HEK293 (cell line): ENCODE results near the gene DENND4B.
A peak's percentile ranks its signal among the peaks of the same experiment; 100 is the strongest.

Experiments used
- CTCF ChIA-PET: fragments of 350-600 bp; formaldehyde crosslinking; extraction: SDS; loops from one replicate; lab custom pipeline; 2021; ENCODE audit warnings: antibody characterized with exemption; lab: Yijun Ruan, JAX
- POLR2A ChIA-PET: fragments of 300-600 bp; formaldehyde crosslinking; extraction: SDS; loops from one replicate; lab custom pipeline; 2020; ENCODE audit warnings: antibody characterized with exemption, inconsistent platforms; lab: Yijun Ruan, JAX
- H3K27ac ChIP-seq: fragments of 200-500 bp; sonication (Bioruptor generic); 2 replicates; pipeline ENCODE4 v1.5.1; 2014; ENCODE audit warnings: low read depth, low read length, control low read depth, inconsistent platforms; ENCODE audit errors: extremely low read depth
- H3K36me3 ChIP-seq, 2 experiments: fragments of 200-500 bp in 1 of 2; sonication (Bioruptor generic) in 1 of 2; 1 replicate in 1 of 2; 2 replicates in 1 of 2; pipeline ENCODE4 v1.5.1; 2014 to 2017; ENCODE audit warnings: inconsistent platforms in 2 of 2, low read length in 2 of 2; ENCODE audit not compliant: control insufficient read depth in 2 of 2, insufficient read depth in 1 of 2
- H3K4me1 ChIP-seq: fragments of 200-500 bp; sonication (Bioruptor generic); 2 replicates; pipeline ENCODE4 v1.5.1; 2014; ENCODE audit warnings: mild to moderate bottlenecking, low read length, inconsistent platforms; ENCODE audit not compliant: control insufficient read depth, insufficient read depth
- H3K4me3 ChIP-seq: 2 replicates; pipeline ENCODE4 v1.5.1; 2011; ENCODE audit warnings: low read depth, mild to moderate bottlenecking, control low read depth, low read length, moderate library complexity
- H3K9me3 ChIP-seq: fragments of 200-500 bp; sonication (Bioruptor generic); 2 replicates; pipeline ENCODE4 v1.5.1; 2014; ENCODE audit warnings: low read depth, low read length, inconsistent platforms; ENCODE audit not compliant: control insufficient read depth, insufficient read depth
- GLIS2 ChIP-seq: fragments of 450-650 bp; formaldehyde crosslinking; IDR thresholded peaks from 2 replicates; pipeline ENCODE4 v1.5.1; 2016; ENCODE audit warnings: missing biosample characterization, missing genetic modification characterization
- KLF8 ChIP-seq: fragments of 450-650 bp; formaldehyde crosslinking; IDR thresholded peaks from 2 replicates; pipeline ENCODE4 v1.5.1; 2016; ENCODE audit warnings: missing biosample characterization, missing genetic modification characterization
- SETDB1 ChIP-seq: IDR thresholded peaks from one replicate; pipeline ENCODE4 v1.6.1; 2017; ENCODE audit warnings: mild to moderate bottlenecking, low read length, moderate library complexity, mixed read lengths; ENCODE audit not compliant: insufficient read length
- SP2 ChIP-seq: fragments of 450-650 bp; formaldehyde crosslinking; IDR thresholded peaks from 2 replicates; pipeline ENCODE4 v1.5.1; 2016; ENCODE audit warnings: missing biosample characterization, missing genetic modification characterization
- SP3 ChIP-seq: fragments of 450-650 bp; formaldehyde crosslinking; IDR thresholded peaks from 2 replicates; pipeline ENCODE4 v1.5.1; 2016; ENCODE audit warnings: missing biosample characterization, missing genetic modification characterization
- TRIM28 ChIP-seq: IDR thresholded peaks from 2 replicates; pipeline ENCODE4 v1.6.1; 2011; ENCODE audit warnings: low read length, control low read depth, borderline replicate concordance
- ZBTB17 ChIP-seq: fragments of 450-650 bp; formaldehyde crosslinking; IDR thresholded peaks from 2 replicates; pipeline ENCODE4 v1.5.1; 2016; ENCODE audit warnings: missing biosample characterization, missing genetic modification characterization
- ZBTB20 ChIP-seq: fragments of 450-650 bp; formaldehyde crosslinking; IDR thresholded peaks from 2 replicates; pipeline ENCODE4 v1.5.1; 2016; ENCODE audit warnings: missing biosample characterization, missing genetic modification characterization
- ZFHX2 ChIP-seq: fragments of 450-650 bp; formaldehyde crosslinking; conservative IDR thresholded peaks from 2 replicates; pipeline ENCODE4 v1.5.1; 2016; ENCODE audit warnings: missing biosample characterization, missing genetic modification characterization
- ZFP37 ChIP-seq: fragments of 450-650 bp; formaldehyde crosslinking; IDR thresholded peaks from 2 replicates; pipeline ENCODE4 v1.5.1; 2016; ENCODE audit warnings: missing biosample characterization, missing genetic modification characterization
- ZFP69B ChIP-seq: fragments of 450-650 bp; formaldehyde crosslinking; IDR thresholded peaks from 2 replicates; pipeline ENCODE4 v1.5.1; 2016; ENCODE audit warnings: missing biosample characterization, missing genetic modification characterization
- ZNF10 ChIP-seq: fragments of 450-650 bp; formaldehyde crosslinking; IDR thresholded peaks from 2 replicates; pipeline ENCODE4 v1.5.1; 2017; ENCODE audit warnings: missing biosample characterization, missing genetic modification characterization
- ZNF121 ChIP-seq: fragments of 450-650 bp; formaldehyde crosslinking; IDR thresholded peaks from 2 replicates; pipeline ENCODE4 v1.5.1; 2016; ENCODE audit warnings: missing biosample characterization, missing genetic modification characterization
- ZNF311 ChIP-seq: fragments of 450-650 bp; formaldehyde crosslinking; IDR thresholded peaks from 2 replicates; pipeline ENCODE4 v1.5.1; 2017; ENCODE audit warnings: missing biosample characterization, missing genetic modification characterization, borderline replicate concordance
- ZNF341 ChIP-seq: fragments of 450-650 bp; formaldehyde crosslinking; IDR thresholded peaks from 2 replicates; pipeline ENCODE4; 2016; ENCODE audit warnings: low read depth, missing biosample characterization, missing genetic modification characterization
- ZNF677 ChIP-seq: fragments of 450-650 bp; IDR thresholded peaks from 2 replicates; pipeline ENCODE4 v1.5.0; 2018; ENCODE audit warnings: missing biosample characterization, mild to moderate bottlenecking, missing genetic modification characterization, moderate library complexity
- ZNF76 ChIP-seq: fragments of 450-650 bp; formaldehyde crosslinking; IDR thresholded peaks from 2 replicates; pipeline ENCODE4; 2016; ENCODE audit warnings: low read depth, missing biosample characterization, missing genetic modification characterization, borderline replicate concordance
- TF ChIP-seq, protein P1 (sequence below): fragments of 450-650 bp; formaldehyde crosslinking; IDR thresholded peaks from 2 replicates; pipeline ENCODE4 v1.5.1; 2016; ENCODE audit warnings: missing biosample characterization, missing genetic modification characterization, low read depth
- TF ChIP-seq, protein P2 (sequence below): fragments of 450-650 bp; formaldehyde crosslinking; IDR thresholded peaks from 2 replicates; pipeline ENCODE4 v1.5.1; 2016; ENCODE audit warnings: missing biosample characterization, missing genetic modification characterization
- TF ChIP-seq, protein P3 (sequence below): fragments of 450-650 bp; formaldehyde crosslinking; IDR thresholded peaks from 2 replicates; pipeline ENCODE4 v1.5.1; 2016; ENCODE audit warnings: missing biosample characterization, missing genetic modification characterization
- TF ChIP-seq, protein P4 (sequence below): fragments of 450-650 bp; formaldehyde crosslinking; IDR thresholded peaks from 2 replicates; pipeline ENCODE4 v1.5.1; 2016; ENCODE audit warnings: missing biosample characterization, missing genetic modification characterization
- TF ChIP-seq, protein P5 (sequence below): fragments of 450-650 bp; formaldehyde crosslinking; IDR thresholded peaks from 2 replicates; pipeline ENCODE4 v1.5.1; 2016; ENCODE audit warnings: missing biosample characterization, missing genetic modification characterization

DENND4B gene

DNA sequence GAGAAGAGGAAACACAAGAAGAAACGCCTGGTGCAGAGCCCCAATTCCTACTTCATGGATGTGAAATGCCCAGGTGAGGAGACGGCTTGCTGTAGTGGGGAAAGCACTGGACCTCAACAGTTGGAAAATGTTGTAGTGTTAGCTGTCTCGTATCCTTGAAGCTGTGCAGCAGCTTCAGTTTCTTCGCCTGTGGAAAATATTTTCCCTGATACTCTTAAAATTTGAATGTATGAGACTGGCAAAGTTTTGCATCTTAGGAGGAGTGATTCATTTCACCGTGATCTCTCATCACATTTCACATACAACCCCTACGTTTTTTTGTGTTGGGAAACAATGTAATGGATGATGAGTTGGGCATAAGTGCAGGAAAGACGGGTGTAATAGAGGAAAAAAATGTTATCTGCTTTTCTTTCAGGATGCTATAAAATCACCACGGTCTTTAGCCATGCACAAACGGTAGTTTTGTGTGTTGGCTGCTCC lies 44.7 kb upstream of the DENND4B start:
- peaks cover 34 to 45% of the 10 kb centered on the region in 2 experiments for H3K36me3 ChIP-seq
- H3K27ac ChIP-seq, result peak overlapping the region; percentile 67
- CTCF ChIA-PET, result interaction anchor here (1.3 kb wide), 2 partner anchors 32 to 194 kb away, joined by 3 to 4 read pairs; no protein-coding TSS in a partner anchor
- H3K4me3 ChIP-seq, result peak overlapping the region; percentile 93
- no peaks in the 10 kb centered on the region for H3K9me3 ChIP-seq
- H3K4me1 ChIP-seq, result peaks cover 2% of the 10 kb centered on the region; the same call in 1 of the 2 replicates
- POLR2A ChIA-PET, result interaction anchor here (0.6 to 6.3 kb wide), 29 partner anchors 8 to 485 kb away, joined by 3 to 114 read pairs (median 7); partner anchors contain the start of genes ATP8B2, CHTOP, CREB3L4 and CRTC2
- no peak for TF ChIP-seq ZNF311
- no peak for TF ChIP-seq TRIM28

DNA sequence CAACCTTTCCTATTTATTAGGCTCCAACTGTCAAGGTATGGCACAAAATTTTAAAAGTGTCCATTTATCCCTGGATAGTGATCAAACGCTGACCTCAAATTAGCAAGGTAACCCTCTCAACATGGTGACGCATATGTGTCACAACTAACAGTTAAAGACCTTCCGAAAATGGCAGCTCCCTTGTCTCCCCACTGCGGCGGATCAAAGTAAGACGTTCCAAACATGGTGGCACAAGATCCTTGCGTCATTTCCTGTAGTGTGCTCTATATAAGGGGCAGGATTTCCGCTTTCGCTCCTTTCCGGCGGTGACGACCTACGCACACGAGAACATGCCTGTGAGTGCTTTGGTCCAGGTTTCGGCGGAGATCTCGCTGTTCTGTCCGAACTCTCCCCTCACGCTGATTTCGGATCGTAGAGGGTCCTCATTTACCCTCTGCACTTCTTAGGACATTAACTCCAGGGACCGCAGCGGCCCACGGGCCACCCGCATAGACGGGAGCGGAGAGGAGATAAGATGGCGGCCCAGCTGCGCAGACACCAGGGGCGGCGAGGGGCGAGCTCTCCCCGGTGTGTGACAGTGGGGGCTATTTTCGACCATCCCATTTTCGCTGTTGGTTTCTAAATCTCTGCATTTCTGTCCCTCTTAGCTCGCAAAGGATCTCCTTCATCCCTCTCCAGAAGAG lies 44.1 kb upstream of the DENND4B start, which contains the start of gene RPS27:
Gene RPS27, plus strand, starts transcription at position 295 of the 683 bp plus-strand sequence. Its CDS starts 35 bp downstream, at position 330.
- H3K4me3 ChIP-seq, result peak within 1 kb of the TSS; percentile 93
- peaks cover 3% of the 10 kb centered on the region; the same call in 1 of the 2 replicates for H3K4me1 ChIP-seq
- H3K9me3 ChIP-seq, result no peaks in the 10 kb centered on the region
- CTCF ChIA-PET, result interaction anchor here (0.6 to 2.1 kb wide), 4 partner anchors 32 to 194 kb away, joined by 3 to 7 read pairs (median 4); no protein-coding TSS in a partner anchor
- POLR2A ChIA-PET, result interaction anchor here (0.6 to 6.3 kb wide), 66 partner anchors 8 to 638 kb away, joined by 3 to 114 read pairs (median 4); partner anchors contain the start of genes ATP8B2, CHTOP, CREB3L4 and CRTC2
- peak within 1 kb of the TSS; percentile 67 for H3K27ac ChIP-seq
- peaks cover 34 to 44% of the 10 kb centered on the region in 2 experiments for H3K36me3 ChIP-seq
- peak; percentile 74; the same call in 1 of the 2 replicates for TF ChIP-seq ZFP37 (tag by site-specific recombination)
- peak; percentile 81 for TF ChIP-seq ZFHX2 (tag by site-specific recombination)
- TF ChIP-seq, protein P1, sequence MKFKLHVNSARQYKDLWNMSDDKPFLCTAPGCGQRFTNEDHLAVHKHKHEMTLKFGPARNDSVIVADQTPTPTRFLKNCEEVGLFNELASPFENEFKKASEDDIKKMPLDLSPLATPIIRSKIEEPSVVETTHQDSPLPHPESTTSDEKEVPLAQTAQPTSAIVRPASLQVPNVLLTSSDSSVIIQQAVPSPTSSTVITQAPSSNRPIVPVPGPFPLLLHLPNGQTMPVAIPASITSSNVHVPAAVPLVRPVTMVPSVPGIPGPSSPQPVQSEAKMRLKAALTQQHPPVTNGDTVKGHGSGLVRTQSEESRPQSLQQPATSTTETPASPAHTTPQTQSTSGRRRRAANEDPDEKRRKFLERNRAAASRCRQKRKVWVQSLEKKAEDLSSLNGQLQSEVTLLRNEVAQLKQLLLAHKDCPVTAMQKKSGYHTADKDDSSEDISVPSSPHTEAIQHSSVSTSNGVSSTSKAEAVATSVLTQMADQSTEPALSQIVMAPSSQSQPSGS (tag by site-specific recombination), result peak; percentile 85
- peak; percentile 83 for TF ChIP-seq ZBTB17 (tag by site-specific recombination)
- TF ChIP-seq, protein P2, sequence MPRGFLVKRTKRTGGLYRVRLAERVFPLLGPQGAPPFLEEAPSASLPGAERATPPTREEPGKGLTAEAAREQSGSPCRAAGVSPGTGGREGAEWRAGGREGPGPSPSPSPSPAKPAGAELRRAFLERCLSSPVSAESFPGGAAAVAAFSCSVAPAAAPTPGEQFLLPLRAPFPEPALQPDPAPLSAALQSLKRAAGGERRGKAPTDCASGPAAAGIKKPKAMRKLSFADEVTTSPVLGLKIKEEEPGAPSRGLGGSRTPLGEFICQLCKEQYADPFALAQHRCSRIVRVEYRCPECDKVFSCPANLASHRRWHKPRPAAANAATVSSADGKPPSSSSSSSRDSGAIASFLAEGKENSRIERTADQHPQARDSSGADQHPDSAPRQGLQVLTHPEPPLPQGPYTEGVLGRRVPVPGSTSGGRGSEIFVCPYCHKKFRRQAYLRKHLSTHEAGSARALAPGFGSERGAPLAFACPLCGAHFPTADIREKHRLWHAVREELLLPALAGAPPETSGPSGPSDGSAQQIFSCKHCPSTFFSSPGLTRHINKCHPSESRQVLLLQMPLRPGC (tag by site-specific recombination), result peak; percentile 78; the same call in 1 of the 2 replicates
- TF ChIP-seq, protein P3, sequence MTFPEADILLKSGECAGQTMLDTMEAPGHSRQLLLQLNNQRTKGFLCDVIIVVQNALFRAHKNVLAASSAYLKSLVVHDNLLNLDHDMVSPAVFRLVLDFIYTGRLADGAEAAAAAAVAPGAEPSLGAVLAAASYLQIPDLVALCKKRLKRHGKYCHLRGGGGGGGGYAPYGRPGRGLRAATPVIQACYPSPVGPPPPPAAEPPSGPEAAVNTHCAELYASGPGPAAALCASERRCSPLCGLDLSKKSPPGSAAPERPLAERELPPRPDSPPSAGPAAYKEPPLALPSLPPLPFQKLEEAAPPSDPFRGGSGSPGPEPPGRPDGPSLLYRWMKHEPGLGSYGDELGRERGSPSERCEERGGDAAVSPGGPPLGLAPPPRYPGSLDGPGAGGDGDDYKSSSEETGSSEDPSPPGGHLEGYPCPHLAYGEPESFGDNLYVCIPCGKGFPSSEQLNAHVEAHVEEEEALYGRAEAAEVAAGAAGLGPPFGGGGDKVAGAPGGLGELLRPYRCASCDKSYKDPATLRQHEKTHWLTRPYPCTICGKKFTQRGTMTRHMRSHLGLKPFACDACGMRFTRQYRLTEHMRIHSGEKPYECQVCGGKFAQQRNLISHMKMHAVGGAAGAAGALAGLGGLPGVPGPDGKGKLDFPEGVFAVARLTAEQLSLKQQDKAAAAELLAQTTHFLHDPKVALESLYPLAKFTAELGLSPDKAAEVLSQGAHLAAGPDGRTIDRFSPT (tag by site-specific recombination), result no peak
- TF ChIP-seq SETDB1, result no peak
- TF ChIP-seq, protein P4, sequence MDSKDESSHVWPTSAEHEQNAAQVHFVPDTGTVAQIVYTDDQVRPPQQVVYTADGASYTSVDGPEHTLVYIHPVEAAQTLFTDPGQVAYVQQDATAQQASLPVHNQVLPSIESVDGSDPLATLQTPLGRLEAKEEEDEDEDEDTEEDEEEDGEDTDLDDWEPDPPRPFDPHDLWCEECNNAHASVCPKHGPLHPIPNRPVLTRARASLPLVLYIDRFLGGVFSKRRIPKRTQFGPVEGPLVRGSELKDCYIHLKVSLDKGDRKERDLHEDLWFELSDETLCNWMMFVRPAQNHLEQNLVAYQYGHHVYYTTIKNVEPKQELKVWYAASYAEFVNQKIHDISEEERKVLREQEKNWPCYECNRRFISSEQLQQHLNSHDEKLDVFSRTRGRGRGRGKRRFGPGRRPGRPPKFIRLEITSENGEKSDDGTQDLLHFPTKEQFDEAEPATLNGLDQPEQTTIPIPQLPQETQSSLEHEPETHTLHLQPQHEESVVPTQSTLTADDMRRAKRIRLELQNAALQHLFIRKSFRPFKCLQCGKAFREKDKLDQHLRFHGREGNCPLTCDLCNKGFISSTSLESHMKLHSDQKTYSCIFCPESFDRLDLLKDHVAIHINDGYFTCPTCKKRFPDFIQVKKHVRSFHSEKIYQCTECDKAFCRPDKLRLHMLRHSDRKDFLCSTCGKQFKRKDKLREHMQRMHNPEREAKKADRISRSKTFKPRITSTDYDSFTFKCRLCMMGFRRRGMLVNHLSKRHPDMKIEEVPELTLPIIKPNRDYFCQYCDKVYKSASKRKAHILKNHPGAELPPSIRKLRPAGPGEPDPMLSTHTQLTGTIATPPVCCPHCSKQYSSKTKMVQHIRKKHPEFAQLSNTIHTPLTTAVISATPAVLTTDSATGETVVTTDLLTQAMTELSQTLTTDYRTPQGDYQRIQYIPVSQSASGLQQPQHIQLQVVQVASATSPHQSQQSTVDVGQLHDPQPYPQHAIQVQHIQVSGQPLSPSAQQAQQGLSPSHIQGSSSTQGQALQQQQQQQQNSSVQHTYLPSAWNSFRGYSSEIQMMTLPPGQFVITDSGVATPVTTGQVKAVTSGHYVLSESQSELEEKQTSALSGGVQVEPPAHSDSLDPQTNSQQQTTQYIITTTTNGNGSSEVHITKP (tag by site-specific recombination), result peak; percentile 97
- TF ChIP-seq ZNF10, result peak; percentile 51; the same call in 1 of the 2 replicates
- TF ChIP-seq ZNF677, result no peak
- TF ChIP-seq KLF8 (tag by site-specific recombination), result peak; percentile 61
- peak; percentile 39; the same call in 1 of the 2 replicates for TF ChIP-seq ZNF121 (tag by site-specific recombination)
- peak; percentile 90; the same call in 1 of the 2 replicates for TF ChIP-seq ZNF76
- peak; percentile 78 for TF ChIP-seq SP2 (tag by site-specific recombination)
- TF ChIP-seq GLIS2 (tag by site-specific recombination), result 0 out of 2 replicates have a peak, but pooled peaks have one; percentile 9
- peak; percentile 85 for TF ChIP-seq ZNF341
- TF ChIP-seq ZBTB20 (tag by site-specific recombination), result peak; percentile 24; the same call in 1 of the 2 replicates
- TF ChIP-seq SP3 (tag by site-specific recombination), result peak; percentile 72
- TF ChIP-seq, protein P5, sequence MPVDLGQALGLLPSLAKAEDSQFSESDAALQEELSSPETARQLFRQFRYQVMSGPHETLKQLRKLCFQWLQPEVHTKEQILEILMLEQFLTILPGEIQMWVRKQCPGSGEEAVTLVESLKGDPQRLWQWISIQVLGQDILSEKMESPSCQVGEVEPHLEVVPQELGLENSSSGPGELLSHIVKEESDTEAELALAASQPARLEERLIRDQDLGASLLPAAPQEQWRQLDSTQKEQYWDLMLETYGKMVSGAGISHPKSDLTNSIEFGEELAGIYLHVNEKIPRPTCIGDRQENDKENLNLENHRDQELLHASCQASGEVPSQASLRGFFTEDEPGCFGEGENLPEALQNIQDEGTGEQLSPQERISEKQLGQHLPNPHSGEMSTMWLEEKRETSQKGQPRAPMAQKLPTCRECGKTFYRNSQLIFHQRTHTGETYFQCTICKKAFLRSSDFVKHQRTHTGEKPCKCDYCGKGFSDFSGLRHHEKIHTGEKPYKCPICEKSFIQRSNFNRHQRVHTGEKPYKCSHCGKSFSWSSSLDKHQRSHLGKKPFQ (tag by site-specific recombination), result 0 out of 2 replicates have a peak, but pooled peaks have one; percentile 30
- peak; percentile 9; the same call in 1 of the 2 replicates for TF ChIP-seq ZFP69B
